Stimulated activated CD4-positive, alpha-beta T cell treated with anti-CD3 and anti-CD28 coated beads, Interleukin-12 subunit alpha, Interleukin-12 subunit beta, amount 100 ng/mL, for 48 hours (primary cell): ENCODE results near the gene LYL1.

ENCODE experiments used
- DNase-seq, 3 donors: peaks; one replicate each; pipeline ENCODE4 v3.0.0-alpha.2; 2020; ENCODE audit warnings: low read depth in 2 of 3, low spot score in 1 of 3

The LYL1 gene

GRCh38 chr19:13109361-13110098 is 6.9 kb upstream of the LYL1 start:
- no peak for DNase-seq

DNA sequence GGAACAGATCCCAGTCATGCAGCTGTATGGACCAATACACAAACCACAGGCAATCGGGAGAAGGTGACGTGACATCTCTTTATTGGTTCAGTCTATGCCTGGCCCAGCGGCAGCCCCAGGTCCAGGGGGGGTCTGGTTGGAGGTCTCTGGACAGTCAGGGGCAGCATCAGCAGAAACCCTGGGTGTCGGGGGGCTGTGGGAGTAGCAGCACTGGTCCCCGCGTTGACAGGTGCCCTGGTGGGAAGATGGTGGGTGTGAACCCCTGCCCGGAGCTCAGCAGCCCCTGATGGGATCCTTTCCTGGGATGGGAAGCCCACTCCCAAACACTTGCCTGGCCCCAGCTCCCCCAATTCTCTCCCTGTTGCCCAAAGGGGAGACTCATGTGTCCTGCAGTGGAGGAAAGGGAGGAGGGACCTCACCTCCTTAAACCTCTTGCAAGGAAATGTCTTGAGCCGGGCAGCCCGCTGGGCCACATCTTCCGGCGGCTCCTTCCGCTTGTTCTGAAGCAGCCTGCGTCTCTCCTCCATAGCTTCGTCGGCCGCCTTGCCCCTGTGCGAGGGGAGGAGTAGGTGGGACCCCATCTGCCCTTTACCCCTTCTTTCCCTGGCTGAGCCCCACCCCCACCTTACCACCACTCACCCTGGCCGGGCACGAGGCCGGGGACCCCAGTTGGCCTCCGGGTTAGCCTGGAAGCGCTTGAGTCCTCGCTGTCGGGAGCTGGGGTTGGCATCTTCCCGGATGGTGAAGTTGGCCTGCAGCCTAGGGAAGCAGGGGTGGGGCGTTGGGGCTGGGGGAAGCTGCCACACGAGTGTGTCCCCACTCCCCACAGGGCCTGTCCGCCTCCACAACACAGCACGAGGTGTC is 2.4 kb upstream of the LYL1 start:
- no peak for DNase-seq

DNA sequence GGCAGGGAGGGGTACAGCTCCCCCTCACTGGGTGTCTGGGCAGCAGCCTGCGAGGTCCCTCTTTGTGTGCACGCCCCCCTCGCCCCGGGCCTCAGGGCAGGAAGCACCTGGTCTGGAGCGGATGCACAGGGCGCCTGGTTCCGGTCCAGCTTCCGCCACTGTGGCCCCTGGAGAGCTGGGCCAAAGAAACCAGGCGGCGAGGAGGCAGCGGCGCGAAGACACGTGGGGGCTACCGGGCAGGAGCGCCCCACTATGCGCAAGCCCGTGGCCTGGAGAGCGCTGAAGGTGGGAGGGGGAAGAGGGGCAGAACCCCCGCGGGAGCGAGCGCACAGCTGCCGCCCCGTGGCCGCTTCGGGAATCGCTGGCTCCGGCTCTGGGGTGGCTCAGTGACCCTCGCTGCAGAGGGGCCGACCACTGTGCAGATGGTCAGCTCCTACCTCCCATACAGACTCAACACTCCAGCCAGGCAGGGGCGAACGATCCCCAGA is 1.7 kb upstream of the LYL1 start:
- peak in 2 of 3 donors; percentile 38 to 54 for DNase-seq

GRCh38 chr19:13103581-13104359 is 1.1 kb upstream of the LYL1 start:
- DNase-seq: no peak

- no peak for DNase-seq
Measured at GRCh38 chr19:13102416-13102665, 317 bp downstream of the LYL1 start.

GRCh38 chr19:13101590-13102415 is 855 bp downstream of the LYL1 start:
- no peak for DNase-seq

DNA sequence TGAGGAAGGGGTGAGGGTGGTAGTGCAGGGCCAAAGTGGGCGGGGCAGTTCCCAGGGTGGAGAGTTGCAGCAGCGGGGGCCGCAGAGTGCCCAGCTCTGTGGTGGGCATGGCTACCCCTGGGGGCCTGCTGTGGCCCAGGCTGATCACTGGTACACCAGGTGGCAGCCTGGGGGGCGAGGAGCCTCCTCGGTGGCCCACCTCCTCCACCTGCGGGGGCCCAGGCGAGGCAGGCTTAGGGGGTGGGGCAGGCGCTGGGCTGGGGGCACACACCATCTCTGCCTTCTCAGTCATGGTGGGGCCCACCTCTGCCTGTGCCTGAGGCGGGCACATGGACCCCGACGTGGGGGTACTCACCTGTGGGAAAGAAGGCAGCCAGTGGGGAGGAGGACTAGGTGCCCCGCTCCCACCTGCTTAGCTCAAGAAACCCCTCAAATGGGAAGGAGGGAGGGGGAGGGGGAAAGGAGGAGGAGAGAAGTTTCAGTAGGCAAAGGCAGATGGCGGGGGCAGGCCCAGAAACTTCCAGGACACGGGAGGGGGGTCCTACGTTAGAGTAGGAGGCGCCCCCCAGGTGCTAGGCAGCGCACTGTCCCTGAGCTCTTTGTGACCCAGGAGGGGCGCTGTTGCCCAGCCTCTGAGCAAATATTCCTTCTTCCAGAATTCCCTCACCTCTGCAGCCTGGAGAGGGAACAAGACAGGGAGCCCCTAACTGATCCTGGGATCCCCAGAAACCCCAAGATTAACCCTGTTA is 1.6 kb downstream of the LYL1 start:
- no peak for DNase-seq

DNA sequence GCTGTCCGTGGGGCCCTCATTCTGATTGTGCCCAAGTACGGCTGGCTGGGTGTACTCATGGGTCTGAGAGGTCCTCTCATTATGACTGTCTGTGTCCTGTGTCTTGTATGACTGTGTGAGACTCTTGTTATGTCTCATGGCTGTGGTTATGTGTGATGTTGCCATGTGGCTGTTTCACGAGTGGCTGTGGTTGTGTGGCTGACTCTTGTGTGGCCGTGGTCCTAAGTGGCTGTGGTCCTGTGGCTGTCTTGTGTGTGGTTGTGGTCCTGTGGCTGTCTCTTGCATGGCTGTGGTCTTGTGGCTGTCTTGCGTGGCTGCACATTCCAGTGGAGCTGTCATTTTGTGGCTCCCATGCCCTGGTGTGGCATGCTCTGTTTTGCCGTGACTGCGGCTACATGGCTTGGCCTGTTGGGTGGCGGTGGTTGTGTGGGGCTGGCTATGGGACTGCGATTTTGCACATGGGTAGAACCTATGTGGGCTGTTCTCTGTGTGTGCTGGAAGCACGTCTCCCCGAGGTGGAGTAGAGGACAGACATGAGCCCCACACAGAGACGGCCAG is 2.5 kb downstream of the LYL1 start:
- DNase-seq: peak; percentile 58 to 75 (median 62)

DNA sequence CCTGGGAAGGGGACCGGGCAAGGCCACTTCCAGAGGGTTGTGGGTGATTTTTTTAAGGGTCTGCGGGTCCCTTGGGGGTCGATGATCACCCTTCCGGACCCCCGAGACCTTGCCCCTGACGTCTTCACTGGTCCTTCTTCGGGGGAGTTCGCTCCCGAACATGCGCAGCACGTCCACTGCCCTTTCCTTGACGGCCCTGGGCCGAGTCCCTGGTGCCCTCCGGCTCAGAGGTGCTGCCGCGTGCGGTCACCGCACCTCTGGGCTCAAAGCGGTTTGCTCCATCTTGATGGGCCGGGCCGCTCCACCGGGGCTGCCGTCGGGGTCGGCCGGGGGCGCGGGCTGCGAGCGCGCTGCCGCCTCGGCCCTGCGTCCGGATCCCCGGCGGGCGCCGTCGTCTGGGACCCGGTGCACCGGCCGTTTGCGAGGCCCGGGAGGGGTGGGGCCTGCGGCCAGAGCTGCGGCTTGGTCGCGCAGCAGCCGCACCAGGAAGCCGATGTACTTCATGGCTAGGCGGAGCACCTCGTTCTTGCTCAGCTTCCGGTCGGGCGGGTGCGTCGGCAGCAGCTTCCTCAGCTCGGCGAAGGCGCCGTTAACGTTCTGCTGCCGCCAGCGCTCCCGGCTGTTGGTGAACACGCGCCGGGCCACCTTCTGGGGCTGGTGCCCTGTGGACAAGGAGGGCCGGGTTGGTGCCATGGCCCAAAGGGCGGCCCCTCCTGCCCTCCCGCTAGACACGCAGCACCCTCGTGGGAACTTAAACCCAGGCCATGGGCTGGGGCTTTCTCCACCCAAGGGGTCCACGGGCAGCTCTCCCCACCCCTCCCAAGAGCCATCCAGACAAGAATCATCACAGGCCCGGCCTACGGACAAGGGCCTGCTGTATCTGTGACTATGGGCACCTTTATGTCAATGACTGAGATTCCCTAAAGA is 3.3 kb downstream of the LYL1 start:
- DNase-seq: peak in 2 of 3 donors; percentile 61 to 66

DNA sequence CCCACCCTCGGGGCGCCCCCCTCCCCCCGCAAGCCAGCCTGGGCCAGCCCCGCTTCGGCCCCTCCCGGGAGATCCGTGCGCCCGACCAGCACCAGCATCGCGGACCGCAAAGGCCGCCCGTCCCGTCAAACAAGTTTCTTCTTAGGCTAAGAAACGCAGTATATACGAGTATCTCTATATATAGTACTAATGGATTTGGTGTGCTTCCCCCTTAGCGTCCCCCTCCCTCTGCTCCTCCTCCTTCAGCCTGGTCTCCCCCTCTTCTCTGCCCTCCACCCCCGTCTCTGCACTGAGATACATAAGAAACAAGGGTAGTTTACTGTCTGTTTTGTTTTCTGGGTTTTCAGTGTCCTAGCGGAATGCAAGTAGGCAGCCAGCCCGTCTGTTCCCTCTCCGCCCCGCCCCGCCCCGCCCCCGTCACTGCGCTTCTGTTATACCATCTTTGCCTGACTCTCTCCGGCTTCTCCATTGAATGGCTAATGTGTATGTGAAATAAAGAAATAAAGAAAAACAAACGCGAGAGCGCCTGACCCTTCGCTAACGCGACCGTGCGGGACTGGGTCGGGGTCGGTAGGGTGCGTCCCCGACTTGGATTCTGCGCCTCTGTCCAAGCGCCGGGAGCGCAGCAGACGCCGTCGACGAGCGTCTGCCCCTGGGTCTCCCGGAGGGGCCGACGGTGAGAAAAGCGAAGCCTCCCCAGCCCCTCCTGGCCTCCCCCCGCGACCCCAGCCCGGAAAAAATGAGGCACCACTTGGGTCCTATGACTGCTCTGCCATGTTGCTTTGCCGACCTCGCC is 4.2 kb downstream of the LYL1 start:
- no peak for DNase-seq

DNA sequence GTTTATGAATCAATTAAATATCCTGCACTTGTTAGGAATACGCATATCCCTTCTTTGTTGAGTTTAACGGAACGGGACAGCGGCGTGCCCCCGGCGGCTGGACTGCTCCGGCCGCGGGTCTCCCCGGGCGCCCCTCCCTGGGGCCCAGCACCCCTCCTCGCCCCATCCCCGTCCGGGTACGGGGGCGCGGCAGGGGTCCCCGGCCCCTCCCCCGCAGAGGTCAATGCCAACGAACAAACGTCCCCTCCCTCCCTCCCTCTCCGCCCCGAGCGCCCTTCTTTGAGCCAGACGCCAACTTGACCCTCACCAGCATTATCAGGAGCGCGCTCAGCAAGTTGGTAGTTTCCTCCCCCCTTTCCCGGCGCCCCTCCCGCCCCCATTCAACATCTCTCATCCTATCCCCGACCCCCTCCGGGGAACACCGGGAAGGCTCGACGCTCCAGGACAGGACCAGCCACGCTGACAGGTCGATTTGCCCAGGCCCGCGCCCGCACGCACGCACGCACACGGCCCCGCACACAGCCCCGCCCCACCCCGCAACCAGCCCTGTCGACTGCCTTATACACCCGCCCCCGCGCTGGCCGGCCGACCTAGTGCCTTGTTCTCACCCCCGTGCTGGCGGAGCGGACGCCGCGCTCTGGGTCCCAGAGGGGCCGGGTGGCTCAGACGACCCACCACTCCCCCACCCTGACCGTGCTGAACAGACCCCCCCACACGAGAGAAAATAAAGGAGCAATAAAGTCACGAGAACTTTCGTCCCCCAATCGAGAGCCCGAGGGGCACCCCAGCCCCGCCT is 5.0 kb downstream of the LYL1 start:
- no peak for DNase-seq

DNA sequence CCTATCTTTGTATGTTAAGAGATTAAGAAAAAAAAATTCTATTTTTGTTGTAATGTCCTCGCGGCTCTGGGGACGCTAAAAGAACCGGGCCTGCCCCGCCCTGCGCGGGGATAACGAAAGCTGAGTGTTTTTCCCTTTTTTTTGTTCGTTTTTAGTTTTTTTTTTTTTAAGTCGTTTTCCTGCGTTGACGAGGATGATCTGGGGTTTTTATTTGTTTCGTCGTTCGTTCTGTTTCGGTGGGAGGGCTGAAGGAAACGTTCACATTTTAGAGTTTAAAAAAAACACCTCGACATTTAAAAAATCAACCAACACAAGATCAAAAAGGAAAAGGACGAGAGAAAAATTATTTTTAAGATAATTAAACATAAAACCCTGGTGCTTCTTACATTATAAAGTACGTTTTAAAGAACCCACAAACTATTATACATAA is 5.6 kb downstream of the LYL1 start:
- DNase-seq: no peak

DNA sequence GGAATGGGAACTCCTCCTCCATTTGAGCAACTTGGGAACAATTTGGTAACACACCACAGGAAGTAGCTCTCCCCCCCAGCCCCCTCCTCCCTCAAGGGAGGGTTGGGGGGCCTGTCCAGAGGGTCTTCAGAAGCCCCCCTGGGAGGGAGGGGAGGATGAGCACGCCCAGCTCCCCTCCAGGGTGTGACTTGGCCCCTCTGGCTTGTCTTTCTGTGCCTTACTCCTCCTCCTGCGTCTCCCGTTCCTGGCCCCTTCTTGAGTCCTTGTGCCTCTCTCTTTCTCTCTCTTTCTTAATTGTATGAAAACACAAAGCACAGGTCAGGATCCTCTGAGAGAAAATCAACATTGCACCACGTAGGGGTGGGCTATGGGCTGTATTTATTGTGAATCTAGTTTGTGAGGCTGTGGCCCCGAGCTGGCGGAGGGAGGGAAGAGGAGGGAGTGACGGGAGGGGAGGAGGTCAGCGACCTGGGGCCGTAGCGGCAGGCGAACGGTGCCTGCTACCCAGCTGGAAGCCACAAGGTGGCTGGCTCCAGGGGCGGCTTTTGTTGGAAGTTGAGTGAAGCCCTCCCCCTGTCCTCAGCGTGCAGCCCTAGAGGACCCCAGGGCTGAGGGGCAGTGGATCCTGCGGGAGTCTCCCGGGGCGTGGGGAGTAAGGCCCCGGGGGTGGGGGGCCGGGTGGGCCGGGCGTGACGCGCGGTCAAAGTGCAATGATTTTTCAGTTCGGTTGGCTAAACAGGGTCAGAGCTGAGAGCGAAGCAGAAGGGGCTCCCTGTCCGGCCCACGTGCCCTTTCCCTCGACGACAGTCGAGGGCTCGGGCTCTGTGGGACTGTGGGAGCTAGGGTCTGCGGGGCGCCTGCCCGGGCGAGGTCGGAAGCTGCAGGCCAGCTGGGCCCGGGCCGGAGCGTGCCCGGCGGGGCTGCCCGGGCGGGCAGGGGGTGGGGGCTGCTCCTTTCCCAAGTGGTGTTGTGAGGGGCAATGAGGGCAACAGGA is 6.4 kb downstream of the LYL1 start:
- DNase-seq: no peak

DNA sequence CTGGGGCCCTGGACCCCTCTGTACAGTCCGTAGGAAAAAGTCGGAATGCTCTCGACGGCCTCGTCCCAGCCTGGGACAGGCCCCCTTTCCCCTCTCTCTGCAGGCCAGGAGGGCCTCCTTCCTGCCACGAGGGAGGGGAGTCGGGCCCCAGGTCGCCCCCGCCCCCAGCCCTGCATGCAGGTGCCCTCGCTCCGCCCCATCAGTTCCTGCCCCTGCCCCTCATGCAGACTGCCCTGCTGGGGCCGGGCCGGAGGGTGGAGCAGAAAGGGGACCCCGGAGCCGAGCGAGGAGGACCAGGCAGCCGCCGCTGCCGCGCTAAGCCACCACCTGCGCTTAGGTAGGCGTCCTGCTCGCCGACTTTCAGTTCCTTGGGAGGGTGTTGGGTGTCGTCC is 7.3 kb downstream of the LYL1 start:
- DNase-seq: no peak

DNA sequence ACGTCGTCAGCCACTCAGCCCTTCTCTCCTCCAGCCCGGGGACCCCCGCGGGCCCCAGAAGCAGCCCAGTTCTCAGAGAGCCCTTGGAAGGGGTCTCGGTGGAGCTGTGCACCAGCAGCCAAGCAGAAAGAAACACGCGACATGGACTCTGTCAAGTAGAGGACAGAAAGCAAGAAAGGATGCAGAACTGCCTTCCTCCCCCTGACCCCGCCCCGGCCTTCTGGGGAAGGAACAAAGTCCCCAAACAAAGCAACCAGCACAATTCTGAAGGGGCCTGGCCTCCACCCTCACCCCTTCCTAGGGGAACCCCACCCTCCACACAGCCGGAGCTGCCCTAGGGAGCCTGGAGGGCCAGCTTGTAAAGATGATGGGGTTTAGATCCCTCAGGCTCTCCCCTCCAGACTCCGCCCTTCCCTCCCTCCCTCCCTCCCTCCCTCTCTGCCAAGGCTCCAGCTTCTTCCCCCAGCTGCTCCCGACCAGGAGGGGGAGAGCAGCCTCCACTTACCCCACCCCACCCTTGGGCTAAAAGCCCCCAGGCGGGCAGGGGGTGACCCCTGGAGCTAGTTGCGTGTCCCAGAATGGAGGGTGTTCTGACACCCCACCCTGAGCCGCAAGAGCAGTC is 7.8 kb downstream of the LYL1 start:
- no peak for DNase-seq

DNA sequence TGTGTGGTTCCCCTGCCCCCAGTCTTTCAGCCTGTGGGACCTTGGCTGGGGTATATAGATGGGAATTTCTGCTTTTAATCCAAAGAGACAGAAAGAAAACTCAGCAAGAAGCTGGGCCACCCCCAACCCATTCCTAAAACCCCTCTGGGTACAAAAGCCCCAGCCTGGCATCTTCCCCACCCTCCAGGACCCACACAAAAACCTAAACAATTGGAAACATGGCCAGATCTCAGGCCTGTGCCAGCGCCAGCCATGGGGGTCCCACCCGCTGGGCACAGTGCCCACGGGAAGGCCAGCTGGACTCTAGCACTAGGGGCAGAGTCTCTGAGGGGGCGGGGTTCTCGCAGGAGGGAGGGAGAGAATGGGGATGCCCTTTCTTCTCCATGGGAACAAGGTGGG is 8.6 kb downstream of the LYL1 start:
- DNase-seq: no peak
